ENCODE measurements around the gene NEK7. TPM values are rescaled to one million over a fixed set of nuclear protein-coding genes. Genes with fewer than 3 reads are reported as not detected.

NEK7 gene
- total RNA-seq, 4 donors from 2014 or later = 50.4 to 71.6 (median 57.3) TPM

DNA sequence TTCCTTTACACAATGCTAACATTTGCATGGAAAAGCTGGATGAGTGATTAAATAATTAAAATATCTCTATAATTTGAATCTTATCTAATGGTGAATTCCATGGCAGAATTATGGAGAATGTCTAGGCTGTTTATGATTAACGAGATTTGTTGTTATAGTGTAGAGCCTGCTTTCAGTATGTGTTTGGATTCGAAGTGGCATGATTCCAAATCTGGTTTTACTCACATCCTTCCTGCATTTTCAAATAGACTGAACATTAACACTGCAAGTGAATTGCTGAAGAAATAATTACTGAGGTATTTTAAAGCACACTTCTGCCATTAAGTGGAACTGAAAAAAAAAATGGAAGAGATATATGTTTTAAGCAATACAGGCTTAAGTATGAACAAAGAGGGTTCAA lies 5.1 kb upstream of the NEK7 start:
- intact Hi-C loops (cut with DNase I; ENCODE audit: low total_unique reads) = no loop called here
- no peak for DNase-seq (ENCODE audit: low spot score in 2 of 2)
- TF ChIP-seq POLR2A (IDR thresholded peaks at IDR 0.05) = no peak
- TF ChIP-seq, protein P1, sequence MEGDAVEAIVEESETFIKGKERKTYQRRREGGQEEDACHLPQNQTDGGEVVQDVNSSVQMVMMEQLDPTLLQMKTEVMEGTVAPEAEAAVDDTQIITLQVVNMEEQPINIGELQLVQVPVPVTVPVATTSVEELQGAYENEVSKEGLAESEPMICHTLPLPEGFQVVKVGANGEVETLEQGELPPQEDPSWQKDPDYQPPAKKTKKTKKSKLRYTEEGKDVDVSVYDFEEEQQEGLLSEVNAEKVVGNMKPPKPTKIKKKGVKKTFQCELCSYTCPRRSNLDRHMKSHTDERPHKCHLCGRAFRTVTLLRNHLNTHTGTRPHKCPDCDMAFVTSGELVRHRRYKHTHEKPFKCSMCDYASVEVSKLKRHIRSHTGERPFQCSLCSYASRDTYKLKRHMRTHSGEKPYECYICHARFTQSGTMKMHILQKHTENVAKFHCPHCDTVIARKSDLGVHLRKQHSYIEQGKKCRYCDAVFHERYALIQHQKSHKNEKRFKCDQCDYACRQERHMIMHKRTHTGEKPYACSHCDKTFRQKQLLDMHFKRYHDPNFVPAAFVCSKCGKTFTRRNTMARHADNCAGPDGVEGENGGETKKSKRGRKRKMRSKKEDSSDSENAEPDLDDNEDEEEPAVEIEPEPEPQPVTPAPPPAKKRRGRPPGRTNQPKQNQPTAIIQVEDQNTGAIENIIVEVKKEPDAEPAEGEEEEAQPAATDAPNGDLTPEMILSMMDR (IDR thresholded peaks at IDR 0.05) = no peak
- WGBS, 2 donors = 49 to 56% methylated on average over 2 of the region's 2 CpGs
- H3K4me3 ChIP-seq (ENCODE audit: low read depth, poor library complexity, severe bottlenecking) = no peak overlapping the region

DNA sequence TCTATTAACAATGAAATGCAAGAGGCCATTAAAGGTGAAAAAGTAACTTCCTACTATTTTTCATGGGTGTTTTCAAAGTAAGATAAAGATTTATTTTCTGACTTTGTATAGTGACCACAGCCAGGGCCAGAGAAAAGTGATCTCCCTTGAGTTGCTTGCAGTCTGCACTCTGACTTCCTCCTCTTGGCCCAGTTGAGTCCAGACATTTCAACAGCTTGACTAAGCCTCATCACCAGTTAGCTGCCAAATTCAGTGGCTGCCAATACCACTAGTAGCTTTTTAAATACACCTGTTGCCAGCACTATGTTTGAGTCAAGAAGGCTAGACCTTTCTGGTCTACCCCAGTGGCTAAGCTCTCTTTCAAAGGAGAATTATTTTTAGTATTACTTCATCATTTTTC lies 3.7 kb upstream of the NEK7 start:
- TF ChIP-seq, protein P1 (IDR thresholded peaks at IDR 0.05) = no peak
- TF ChIP-seq POLR2A (IDR thresholded peaks at IDR 0.05) = no peak
- H3K4me3 ChIP-seq (ENCODE audit: low read depth, poor library complexity, severe bottlenecking) = no peak overlapping the region
- DNase-seq (ENCODE audit: low spot score in 2 of 2) = peak in 1 of 2 donors; percentile 38
- intact Hi-C loops (cut with DNase I; ENCODE audit: low total_unique reads) = no loop called here

DNA sequence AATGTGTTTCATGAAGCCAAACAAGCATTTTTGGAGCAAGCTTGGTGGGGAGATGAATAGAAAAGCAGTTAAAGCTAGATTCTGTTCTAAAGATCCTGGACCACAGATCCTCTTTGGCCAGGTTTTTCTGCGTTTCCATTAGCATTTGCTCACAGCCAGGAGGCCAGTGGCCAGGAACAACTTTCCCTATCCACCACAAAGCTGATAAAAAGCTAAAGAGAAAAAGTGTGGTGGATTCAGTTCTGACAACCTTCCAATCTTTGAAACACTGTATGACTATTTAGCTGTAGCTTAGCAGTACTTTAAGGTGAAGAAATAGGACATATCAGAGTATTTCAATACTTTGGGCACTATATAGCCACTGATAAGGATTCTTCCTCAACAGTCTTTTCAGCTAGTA lies 3.0 kb upstream of the NEK7 start:
- intact Hi-C loops (cut with DNase I; ENCODE audit: low total_unique reads) = no loop called here
- no peak for DNase-seq (ENCODE audit: low spot score in 2 of 2)
- WGBS, 2 donors = 56 to 74% methylated on average over 1 of the region's 1 CpG
- no peak overlapping the region for H3K4me3 ChIP-seq (ENCODE audit: low read depth, poor library complexity, severe bottlenecking)
- TF ChIP-seq, protein P1 (IDR thresholded peaks at IDR 0.05) = no peak
- TF ChIP-seq POLR2A (IDR thresholded peaks at IDR 0.05) = no peak

DNA sequence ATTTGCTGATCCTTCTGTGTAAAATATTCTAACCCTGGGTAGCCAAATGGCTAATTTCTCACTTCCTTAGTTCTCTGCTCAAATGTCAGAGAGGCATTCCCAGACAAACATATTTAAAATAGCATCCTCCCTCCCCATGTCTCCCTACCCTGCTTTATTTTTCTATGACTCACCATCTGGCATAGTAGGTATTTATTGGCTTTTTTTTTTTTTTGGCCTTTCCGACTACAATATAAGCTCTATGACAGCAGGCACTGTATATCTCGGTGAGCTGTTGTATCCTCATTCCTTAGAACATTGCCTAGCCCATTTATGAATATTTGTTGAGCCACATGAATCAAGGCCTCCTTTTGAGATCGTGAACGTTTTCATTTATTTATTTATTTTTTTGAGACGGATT lies 1.5 kb upstream of the NEK7 start:
- DNase-seq (ENCODE audit: low spot score in 2 of 2) = no peak
- 57 to 59% methylated on average over 5 of the region's 5 CpGs for WGBS, 2 donors
- intact Hi-C loops (cut with DNase I; ENCODE audit: low total_unique reads) = no loop called here
- no peak overlapping the region for H3K4me3 ChIP-seq (ENCODE audit: low read depth, poor library complexity, severe bottlenecking)
- TF ChIP-seq, protein P1 (IDR thresholded peaks at IDR 0.05) = no peak
- no peak for TF ChIP-seq POLR2A (IDR thresholded peaks at IDR 0.05)

DNA sequence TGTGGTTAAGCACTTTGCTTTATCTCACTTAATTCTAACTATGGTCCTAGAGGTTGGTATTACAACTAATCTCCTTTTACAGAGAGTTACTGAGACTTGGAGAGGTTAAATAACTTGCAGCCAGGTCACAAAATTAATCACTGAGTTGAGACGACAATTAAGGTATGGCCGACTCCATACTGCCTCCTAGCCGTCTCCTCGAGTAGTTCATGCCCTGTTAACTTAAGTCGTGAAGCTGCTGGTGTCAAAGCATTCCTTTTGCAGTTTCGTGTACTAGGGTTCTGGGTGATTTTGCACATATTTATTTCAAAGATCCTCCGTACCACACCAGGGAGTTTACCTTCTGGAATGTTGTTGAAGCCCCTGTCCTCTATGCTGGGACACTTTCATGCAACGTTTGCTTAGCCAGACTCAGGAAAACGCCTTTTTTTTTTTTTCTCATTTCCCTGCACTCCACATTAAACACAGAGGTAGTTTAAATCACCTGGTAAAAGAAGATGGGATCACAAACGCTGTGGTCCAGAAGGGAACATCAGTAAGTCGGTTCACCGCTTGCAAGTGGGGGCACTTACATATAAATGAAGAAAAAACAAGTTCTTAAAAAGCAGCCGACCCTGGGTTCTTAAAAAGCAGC lies 570 bp upstream of the NEK7 start:
- DNase-seq (ENCODE audit: low spot score in 2 of 2) = peak; percentile 68 to 92
- intact Hi-C loops (cut with DNase I; ENCODE audit: low total_unique reads) = no loop called here
- no peak for TF ChIP-seq POLR2A (IDR thresholded peaks at IDR 0.05)
- TF ChIP-seq, protein P1 (IDR thresholded peaks at IDR 0.05) = no peak
- peak overlapping the region; percentile 98 for H3K4me3 ChIP-seq (ENCODE audit: low read depth, poor library complexity, severe bottlenecking)
- 1% methylated on average over 13 of the region's 13 CpGs for WGBS, 2 donors

Measured in lower leg skin (tissue), 4 donors.